Islet of Langerhans (tissue), 1 donor: ENCODE measurements around the gene TBCB.

Experiments
- FAIRE-seq: peaks from one replicate; lab custom pipeline; 2011; peaks lifted over from hg19 to GRCh38; lab: Jason Lieb, UNC

Gene TBCB

DNA sequence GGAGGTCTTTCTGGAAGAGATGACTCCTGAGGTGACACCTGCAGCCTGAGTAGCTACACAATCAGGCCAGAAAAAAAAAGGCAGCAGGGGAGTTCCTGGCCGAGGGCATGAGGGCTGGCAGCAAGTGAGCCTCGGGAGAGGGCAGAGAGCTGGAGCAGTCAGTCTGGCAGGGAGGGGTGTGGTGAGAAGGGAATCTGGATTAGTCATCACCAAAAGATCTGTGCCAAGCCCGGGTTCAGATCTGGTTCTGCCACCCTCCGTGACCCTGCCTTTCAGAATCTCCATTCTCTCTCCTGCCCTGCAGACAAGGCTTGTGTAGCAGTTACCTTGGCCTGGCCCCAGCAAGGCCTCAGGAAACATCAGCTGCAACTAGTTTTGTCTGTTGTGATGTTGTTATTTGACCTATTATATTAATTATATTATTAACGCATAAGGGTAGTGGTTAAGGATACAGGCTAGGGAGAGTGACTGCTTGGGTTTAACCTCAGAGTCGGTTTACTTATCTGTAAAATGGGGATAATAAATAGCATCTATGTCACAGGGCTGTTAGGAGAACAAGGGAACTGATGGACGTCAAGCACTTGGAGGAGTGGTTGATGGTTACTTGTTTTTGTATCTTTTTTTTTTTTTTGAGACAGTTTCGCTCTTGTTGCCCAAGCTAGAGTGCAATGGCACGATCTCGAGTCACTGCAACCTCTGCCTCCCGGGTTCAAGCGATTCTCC, 21.9 kb downstream of the TBCB start:
- FAIRE-seq = no peak

DNA sequence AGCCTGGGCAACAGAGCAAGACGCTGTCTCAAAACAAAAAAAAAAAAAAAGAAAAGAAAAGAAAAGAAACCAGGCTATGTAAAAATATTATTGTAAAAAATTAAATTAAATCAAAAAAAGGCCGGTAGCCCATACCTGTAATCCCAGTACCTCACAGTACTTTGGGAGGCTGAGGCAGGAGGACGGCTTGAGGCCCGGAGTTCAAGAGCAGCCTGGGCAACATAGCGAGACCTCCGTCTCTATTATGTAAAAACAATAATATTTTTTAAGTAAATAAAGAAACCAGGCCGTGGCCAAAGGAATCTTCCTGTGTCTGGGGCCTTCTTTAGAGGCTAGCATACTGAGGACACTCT, 23.8 kb downstream of the TBCB start:
- FAIRE-seq = no peak

DNA sequence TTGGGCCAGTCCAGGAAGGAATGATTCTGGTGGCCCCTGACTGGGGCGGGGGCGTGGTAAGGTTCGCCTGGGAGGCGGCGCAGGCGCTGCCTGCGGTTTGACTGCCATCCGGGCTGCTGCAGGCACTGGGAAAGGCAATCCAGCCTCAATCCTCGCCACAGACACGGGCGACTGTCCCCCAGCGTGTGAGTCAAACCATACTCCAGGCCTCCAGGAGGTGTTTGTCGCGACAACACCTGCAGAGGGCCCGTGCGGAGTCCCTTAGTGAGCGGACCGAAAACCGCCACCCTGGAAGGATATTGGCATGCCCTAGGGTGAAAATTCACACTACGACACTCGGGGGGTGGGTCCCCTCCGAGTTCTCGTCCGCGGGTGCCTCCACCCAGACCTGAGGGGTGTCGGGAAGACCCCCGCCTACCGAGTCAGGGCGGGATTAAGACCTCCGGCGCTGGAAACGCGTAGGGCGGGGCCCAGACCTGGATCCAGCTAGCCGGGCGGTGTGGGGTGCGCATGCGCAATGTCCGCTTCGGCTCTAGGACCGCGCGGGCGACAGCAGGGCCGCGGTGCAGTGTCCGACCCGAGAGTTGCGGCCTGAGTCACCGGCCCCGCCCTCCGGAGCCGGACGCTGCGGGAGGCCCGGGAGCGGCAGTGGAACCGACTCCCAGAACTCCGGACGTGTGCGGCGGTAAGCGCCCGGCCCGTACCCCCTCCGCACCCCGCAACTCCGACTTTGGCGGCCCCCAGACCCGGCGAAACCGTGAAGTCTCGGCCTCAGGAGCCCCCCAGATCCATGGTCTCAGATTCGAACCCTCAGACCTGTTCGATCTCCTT, 24.4 kb downstream of the TBCB start, which contains the start of gene CAPNS1:
Gene CAPNS1 (plus strand): TSS at position 594 of the 831 bp plus-strand sequence. CDS start 946 bp downstream, outside the sequence.
- FAIRE-seq = no peak

GRCh38 chr19:36140304-36141038, 25.2 kb downstream of the TBCB start:
- FAIRE-seq = no peak

GRCh38 chr19:36141039-36141927, 26.0 kb downstream of the TBCB start:
- FAIRE-seq = no peak

DNA sequence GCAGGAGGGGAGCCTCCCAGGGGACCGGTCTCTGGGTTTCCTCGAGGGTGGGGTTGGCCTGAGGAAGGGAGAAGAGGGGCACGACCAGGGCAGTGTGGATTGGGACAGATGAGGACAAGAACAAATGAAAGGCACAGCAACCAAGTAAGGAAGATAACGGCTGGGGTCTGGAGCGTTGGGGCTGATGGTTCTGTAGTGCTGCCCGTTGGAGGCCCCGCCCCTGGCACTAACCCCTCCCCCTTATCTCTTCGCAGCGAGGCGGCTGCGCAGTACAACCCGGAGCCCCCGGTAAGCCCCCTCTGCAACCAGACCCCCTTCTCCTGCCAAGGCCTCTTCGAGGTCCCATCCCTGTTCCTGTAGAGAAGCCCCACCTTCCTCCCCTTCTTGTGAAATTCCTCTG, 26.8 kb downstream of the TBCB start:
- FAIRE-seq = no peak

- FAIRE-seq = no peak
Observed at GRCh38 chr19:36142496-36142895, 27.2 kb downstream of the TBCB start.

DNA sequence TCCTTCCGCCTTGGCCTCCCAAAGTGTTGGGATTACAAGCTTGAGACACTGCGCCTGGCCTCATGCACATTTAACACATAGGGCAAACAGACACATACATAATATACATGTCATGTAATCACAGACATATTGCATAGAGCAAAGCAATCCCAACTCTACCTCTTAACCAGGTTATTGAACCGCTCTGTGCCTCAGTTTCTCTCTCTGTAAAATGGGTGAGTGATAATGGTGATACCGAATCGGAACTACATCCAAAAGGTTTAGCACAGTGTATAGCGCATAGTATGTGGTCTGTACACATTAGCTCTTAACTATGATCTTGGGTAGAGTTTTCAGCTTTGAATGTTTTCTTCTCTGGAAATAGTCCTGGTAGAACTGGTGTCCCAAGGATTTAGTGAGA, 29.4 kb downstream of the TBCB start:
- no peak for FAIRE-seq

GRCh38 chr19:36149673-36150406, 34.6 kb downstream of the TBCB start:
- FAIRE-seq = no peak

- FAIRE-seq = no peak
Observed at GRCh38 chr19:36150586-36150985, 35.3 kb downstream of the TBCB start.

DNA sequence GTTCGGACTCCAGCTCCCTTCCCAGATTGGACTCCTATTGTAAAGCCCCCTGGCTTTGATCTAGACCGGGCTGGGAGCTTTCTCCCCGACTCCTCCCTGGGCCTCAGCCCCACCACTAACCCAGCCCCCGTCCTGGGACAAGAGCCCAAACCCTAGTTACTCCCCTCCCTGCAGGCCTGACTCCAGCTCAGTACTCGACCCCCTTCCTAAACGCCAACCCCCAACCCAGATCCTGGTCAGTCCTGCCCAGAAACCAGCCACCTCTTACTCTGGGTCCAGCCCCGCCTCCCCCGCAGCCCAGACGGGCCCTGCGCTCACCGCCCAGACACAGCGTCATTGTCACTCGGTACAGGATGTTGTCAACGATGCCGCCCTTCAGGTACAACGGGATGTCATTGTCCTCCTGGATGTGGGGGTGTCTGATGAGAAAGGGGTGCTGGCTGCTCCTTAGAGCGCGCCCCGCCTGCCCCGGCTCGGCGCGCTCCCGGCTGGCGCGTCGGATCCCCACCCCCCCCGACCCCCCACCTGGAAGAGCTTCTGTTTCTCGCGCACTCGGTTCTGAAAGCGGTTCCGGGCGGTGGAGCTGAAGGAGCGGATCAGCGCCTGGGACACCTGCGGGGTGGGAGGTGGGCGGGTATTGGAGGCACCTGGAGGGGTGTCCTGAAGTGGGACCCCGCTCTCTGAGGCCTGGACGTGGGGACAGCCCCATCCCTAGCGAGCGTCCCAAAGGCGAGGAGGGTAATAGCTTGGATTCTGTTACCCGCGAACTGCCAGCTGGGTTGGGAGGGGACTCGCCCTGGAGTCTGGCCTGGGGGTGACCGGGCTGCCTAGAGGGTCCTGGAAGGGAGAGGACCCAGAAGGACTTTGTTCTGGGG, 36.1 kb downstream of the TBCB start:
- FAIRE-seq = no peak

DNA sequence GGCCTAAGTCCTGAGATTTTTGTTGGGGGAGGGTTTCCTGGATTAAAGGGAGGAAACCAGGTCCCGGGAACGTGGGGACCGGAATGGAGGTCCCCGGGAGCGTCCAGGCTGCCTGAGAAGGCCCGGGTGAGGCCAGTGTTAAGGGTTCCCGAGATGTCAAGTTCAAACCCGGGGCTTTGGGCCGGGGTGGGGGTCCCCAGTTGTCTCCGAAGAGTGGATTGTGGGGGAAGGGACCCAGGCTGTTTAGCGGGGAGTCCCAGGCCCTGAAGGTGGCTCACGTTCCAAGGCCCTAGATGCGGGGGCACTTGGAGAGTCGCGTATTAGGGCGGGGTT, 36.7 kb downstream of the TBCB start:
- no peak for FAIRE-seq

DNA sequence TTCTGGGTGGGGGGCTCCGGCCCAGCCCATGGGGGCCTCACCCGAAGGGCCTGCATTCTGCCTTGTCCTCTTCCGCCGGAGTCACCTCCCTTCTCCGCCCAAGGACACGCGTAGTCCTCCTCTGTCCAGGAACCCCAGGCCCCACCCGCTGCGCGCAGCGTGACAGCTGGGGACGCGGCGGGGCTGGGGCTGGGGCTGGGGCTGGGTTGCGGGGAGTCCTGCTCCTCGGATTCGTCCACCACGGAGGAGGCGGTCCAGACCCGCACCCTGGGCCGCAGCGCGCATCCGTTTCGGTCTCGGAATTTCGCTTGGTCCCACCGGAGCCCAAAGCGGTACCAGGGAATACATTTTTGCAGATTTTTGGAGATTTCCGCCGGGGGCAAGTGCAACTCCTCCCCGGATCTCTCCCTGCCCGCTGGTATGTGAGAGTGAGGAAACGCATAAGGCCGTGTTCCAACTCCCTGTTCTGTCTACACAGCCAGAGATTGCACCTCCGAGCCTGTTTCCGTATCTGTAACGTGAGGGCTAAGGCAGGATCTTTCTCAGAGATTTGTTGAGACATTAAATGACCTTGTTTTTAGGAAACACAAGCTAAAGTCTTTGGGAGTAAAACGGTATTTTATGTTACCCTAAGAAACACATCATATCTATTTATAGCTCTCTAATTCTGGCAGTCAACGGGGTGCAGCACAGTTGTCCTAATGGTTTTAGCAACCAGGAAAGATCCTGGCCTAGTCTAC, 37.3 kb downstream of the TBCB start, which contains the start of gene COX7A1:
Gene COX7A1 (minus strand): TSS at position 96 of the 740 bp plus-strand sequence. CDS start 40 bp downstream, at position 56.
- no peak for FAIRE-seq

DNA sequence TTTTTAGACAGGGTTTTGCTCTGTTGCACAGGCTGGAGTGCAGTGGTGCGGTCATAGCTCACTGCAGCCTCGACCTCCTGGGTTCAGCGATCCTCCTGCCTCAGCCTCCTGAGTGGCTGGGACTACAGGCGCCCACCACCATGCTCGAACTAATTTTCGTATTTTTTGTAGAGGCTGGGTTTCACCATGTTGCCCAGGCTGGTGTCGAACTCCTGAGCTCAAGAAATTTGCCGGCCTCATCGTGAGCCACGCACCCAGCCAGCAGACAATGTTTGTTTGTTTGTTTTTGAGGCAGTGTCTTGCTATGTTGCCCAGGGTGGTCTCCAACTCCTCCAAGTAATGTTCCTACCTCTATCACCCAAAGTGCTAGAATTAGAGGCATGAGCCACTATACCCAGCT, 37.9 kb downstream of the TBCB start:
- FAIRE-seq = no peak

DNA sequence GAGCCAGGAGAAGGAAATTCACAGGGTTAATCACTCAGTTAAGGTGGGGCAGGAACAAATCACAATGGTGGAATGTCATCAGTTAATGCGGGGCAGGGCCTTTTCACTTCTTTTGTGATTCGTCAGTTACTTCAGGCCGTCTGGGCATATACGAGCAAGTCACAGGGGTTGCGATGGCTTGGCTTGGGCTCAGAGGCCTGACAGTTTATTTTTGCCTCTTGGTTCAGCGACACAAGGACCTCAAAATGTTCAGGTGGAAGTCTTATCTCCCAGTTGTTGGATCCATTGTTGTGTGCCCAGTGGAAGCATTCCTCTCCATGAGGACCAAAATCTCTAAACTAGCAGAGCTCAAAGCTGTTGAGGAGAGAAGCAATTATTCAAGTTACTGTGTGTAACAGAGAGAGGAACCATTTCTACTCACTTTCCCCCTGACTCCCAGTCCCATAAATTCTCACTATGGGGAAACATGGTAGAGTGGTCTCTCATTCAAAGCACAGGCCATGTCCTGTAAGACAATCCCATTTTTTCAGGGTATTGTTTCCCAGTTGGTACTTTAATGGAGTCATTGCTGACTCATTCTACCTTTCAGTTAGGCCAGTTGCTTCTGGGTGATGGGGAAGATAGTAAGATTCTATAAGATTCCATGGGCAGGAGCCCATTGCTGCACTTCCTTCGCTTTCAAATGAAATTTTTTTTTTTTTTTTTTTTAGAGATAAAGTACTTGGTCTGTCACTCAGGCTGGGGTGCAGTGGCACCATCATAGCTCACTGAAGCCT, 45.7 kb downstream of the TBCB start:
- FAIRE-seq = no peak

DNA sequence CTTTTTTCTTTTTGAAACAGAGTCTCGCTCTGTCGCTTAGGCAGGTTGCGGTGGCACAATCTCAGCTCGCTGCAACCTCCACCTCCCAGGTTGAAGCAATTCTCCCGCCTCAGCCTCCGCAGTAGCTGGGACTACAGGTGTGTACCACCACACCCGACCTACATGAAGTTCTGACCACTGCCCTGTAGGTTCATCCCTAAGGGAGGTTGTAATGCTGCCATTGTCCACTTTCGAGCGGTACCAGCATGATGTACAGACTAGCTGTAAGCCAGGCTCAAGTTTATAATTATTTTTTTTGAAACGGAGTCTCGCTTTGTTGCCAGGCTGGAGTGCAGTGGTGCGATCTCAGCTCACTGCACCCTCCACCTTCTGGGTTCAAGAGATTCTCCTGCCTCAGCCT, 48.5 kb downstream of the TBCB start:
- FAIRE-seq = no peak

GRCh38 chr19:36169084-36169760, 54.0 kb downstream of the TBCB start:
- FAIRE-seq = no peak

- no peak for FAIRE-seq
Observed at GRCh38 chr19:36172852-36173251, 57.6 kb downstream of the TBCB start.
